Thymus (tissue), 11 donors: Measurements from ENCODE around the gene PDE7B. TPM values are rescaled to one million over a fixed set of nuclear protein-coding genes. Genes with fewer than 3 reads are reported as not detected.

Experiments used
- DNase-seq, 9 donors: peaks; one replicate each; pipeline ENCODE4 v3.0.0-alpha.2; 2013; ENCODE audit warnings: low spot score in 9 of 9, low read depth in 6 of 9, missing footprints in 1 of 9
- H3K27ac ChIP-seq, 2 donors: one replicate each; pipeline ENCODE4 v1.5.1; 2013; ENCODE audit warnings: control low read depth in 1 of 2, low read depth in 1 of 2, low read length in 1 of 2, mild to moderate bottlenecking in 1 of 2, moderate library complexity in 1 of 2
- H3K27me3 ChIP-seq, 2 donors: one replicate each; pipeline ENCODE4 v1.5.1; 2013; ENCODE audit warnings: low read length in 1 of 2; ENCODE audit not compliant: control insufficient read depth in 2 of 2, insufficient read depth in 1 of 2
- H3K36me3 ChIP-seq, 2 donors: one replicate each; pipeline ENCODE4 v1.5.1; 2013; ENCODE audit warnings: low read length in 1 of 2, mild to moderate bottlenecking in 1 of 2, moderate library complexity in 1 of 2; ENCODE audit not compliant: control insufficient read depth in 2 of 2, insufficient read depth in 2 of 2
- H3K4me1 ChIP-seq, 2 donors: one replicate each; pipeline ENCODE4 v1.5.1; 2013; ENCODE audit warnings: low read length in 2 of 2; ENCODE audit not compliant: control insufficient read depth in 2 of 2, insufficient read depth in 2 of 2
- H3K4me3 ChIP-seq, 2 donors: one replicate each; pipeline ENCODE4 v1.5.1; 2013; ENCODE audit warnings: low read length in 2 of 2, control low read depth in 1 of 2, mild to moderate bottlenecking in 1 of 2
- H3K9me3 ChIP-seq, 2 donors: one replicate each; pipeline ENCODE4 v1.5.1; 2013; ENCODE audit warnings: low read length in 1 of 2, mild to moderate bottlenecking in 1 of 2; ENCODE audit not compliant: control insufficient read depth in 2 of 2, insufficient read depth in 1 of 2
- WGBS: extraction: QIAGEN DNeasy Blood & Tissue Kit; methylation state at CpG from one replicate; pipeline ENCODE4 v1.1.7; 2013; 5-methylcytosine and 5-hydroxymethylcytosine counted together
- polyA plus RNA-seq: library from polyadenylated mRNA; stranded (reverse); fragments of 200-250 nt; gene quantifications from one replicate; pipeline ENCODE4 v1.2.3, GENCODE V29; 2013
- total RNA-seq: library from RNA; stranded (reverse); fragments of 120-200 nt; gene quantifications from one replicate; pipeline ENCODE4 v1.2.4, GENCODE V29; 2013
- donor health status: healthy.

PDE7B gene
- total and polyA plus RNA-seq, 2 donors = 4.4 to 5.8 TPM

DNA sequence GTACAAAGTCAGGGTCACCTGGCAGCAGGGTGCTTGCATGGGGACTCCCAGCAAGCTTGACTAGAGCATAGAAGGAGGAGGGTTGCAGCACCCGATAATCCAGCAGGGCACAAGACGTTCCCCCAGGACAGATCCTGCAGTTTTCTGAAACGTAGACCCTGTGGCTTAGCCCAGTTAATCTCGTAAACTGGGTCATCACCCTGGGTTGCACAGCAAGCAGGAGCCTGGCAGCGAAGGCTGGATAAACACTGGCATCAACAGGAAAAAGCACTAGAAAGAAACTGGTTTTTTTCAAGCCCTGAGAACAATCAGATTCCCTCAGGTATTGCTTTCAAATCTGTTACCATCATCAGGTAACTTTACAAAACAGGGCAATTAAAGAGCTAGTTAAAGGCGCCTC lies 92.6 kb downstream of the PDE7B start:
- Histone ChIP-seq H3K36me3 (no peaks in the 10 kb centered on the region), H3K27ac (no peak overlapping the region), H3K4me1 (no peaks in the 10 kb centered on the region), H3K9me3 (no peaks in the 10 kb centered on the region), H3K27me3 (no peaks in the 10 kb centered on the region), H3K4me3 (no peak overlapping the region)
- no peak for DNase-seq
- 99% methylated on average over 6 of the region's 6 CpGs for WGBS

DNA sequence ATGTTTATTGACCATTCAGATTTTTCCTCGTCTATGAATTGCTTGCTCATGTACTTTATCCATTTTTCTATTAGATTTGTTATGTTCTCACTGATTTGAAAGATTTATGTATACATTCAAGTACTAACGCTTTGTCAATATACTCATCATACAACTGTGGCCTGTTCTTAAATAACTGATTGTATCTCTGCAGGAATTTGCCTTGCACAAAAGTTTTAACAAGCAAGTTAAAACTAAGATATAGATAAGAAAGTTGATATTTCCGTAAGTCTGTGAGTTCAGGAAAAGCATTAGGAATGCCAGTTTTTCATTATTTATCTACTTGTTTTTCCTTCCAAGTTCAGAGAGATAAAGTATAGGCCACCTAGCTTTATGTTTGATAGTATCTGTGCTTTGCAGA lies 95.2 kb downstream of the PDE7B start:
- no peaks in the 10 kb centered on the region for H3K4me1 ChIP-seq
- no peaks in the 10 kb centered on the region for H3K27me3 ChIP-seq
- H3K4me3 ChIP-seq = no peak overlapping the region
- no peaks in the 10 kb centered on the region for H3K9me3 ChIP-seq
- H3K36me3 ChIP-seq = no peaks in the 10 kb centered on the region
- no peak for DNase-seq
- WGBS = 97% methylated on average over 3 of the region's 3 CpGs
- no peak overlapping the region for H3K27ac ChIP-seq

GRCh38 chr6:135950669-135951068 lies 99.2 kb downstream of the PDE7B start:
- Histone ChIP-seq H3K36me3 (no peaks in the 10 kb centered on the region), H3K4me1 (no peaks in the 10 kb centered on the region), H3K4me3 (no peak overlapping the region), H3K9me3 (no peaks in the 10 kb centered on the region), H3K27me3 (no peaks in the 10 kb centered on the region), H3K27ac (no peak overlapping the region)
- WGBS = 98% methylated on average over 7 of the region's 7 CpGs
- no peak for DNase-seq

DNA sequence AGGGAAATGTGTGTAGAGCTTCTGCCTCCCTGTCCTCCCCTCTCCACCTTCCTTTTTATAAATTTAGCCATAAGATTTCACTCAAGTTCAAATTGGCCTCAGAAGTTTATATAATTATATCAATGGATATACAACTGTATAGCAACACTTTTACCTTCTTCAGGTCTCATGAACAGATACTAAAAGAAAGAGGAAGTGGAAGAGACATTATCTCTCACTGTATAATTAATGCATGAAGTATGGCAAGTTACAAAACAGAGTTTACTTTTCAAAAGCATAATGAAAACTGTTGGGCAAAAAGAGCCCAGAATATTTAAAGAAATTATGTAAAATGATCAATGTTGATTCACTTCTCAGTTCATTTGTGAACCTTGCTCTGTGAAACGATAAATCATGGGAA lies 99.7 kb downstream of the PDE7B start:
- Histone ChIP-seq H3K4me1 (no peaks in the 10 kb centered on the region), H3K9me3 (no peaks in the 10 kb centered on the region), H3K27me3 (no peaks in the 10 kb centered on the region), H3K4me3 (no peak overlapping the region), H3K36me3 (no peaks in the 10 kb centered on the region), H3K27ac (no peak overlapping the region)
- 96% methylated on average over 1 of the region's 1 CpG for WGBS
- no peak for DNase-seq

GRCh38 chr6:135953818-135954217 lies 102.3 kb downstream of the PDE7B start:
- no peaks in the 10 kb centered on the region for H3K4me1 ChIP-seq
- no peak overlapping the region for H3K4me3 ChIP-seq
- H3K9me3 ChIP-seq = no peaks in the 10 kb centered on the region
- no peaks in the 10 kb centered on the region for H3K36me3 ChIP-seq
- no peak for DNase-seq
- 95% methylated on average over 5 of the region's 5 CpGs for WGBS
- H3K27me3 ChIP-seq = no peaks in the 10 kb centered on the region
- no peak overlapping the region for H3K27ac ChIP-seq

DNA sequence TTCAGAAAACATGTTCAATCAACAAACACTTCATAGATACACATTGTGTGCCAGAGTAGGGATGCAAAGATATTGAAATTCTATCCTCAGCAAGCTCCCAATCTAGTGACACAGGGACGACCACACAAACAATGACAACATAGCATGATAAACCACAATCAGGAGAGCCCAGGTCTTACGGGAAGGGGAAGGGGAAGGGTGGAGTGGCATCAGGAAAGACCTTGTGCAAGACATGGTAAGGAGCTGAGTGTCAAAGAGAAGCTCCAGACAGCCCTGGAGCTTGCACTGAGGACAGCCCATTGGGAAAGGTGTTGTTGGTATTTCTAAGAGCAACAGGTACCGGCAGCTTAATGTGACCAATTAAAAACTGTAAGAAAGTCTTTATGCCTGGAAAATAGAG lies 103.6 kb downstream of the PDE7B start:
- Histone ChIP-seq H3K4me1 (no peaks in the 10 kb centered on the region), H3K27ac (no peak overlapping the region), H3K27me3 (no peaks in the 10 kb centered on the region), H3K4me3 (no peak overlapping the region), H3K9me3 (no peaks in the 10 kb centered on the region), H3K36me3 (no peaks in the 10 kb centered on the region)
- no peak for DNase-seq
- WGBS = 77% methylated on average over 3 of the region's 3 CpGs

GRCh38 chr6:135962731-135963130 lies 111.2 kb downstream of the PDE7B start:
- Histone ChIP-seq H3K4me1 (no peaks in the 10 kb centered on the region), H3K27ac (no peak overlapping the region), H3K27me3 (no peaks in the 10 kb centered on the region), H3K4me3 (no peak overlapping the region), H3K9me3 (no peaks in the 10 kb centered on the region), H3K36me3 (no peaks in the 10 kb centered on the region)
- DNase-seq = no peak
- 98% methylated on average over 2 of the region's 2 CpGs for WGBS

GRCh38 chr6:135970750-135971149 lies 119.2 kb downstream of the PDE7B start:
- no peaks in the 10 kb centered on the region for H3K27me3 ChIP-seq
- no peak overlapping the region for H3K4me3 ChIP-seq
- H3K4me1 ChIP-seq = no peaks in the 10 kb centered on the region
- 98% methylated on average over 7 of the region's 7 CpGs for WGBS
- H3K9me3 ChIP-seq = no peaks in the 10 kb centered on the region
- no peak for DNase-seq
- no peak overlapping the region for H3K27ac ChIP-seq
- H3K36me3 ChIP-seq = no peaks in the 10 kb centered on the region

DNA sequence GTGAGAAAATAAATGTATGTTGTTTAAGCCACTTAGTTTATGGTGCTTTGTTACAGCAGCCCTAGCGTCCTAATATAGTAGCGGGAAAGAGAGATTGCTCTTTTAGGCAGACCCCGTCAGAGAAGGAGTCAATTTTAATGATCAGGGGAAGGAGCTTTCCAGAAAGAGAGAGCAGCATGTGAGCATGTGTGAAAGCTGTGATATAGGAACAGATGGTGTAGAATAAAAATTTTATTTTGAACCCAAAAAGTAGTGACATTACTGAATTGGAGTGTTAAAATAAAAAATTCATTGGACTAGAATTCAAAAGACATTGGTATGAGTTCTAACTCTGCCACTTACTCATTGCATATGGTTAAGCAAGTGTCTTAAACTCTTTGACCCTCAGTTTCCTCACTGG lies 119.8 kb downstream of the PDE7B start:
- H3K36me3 ChIP-seq = no peaks in the 10 kb centered on the region
- no peaks in the 10 kb centered on the region for H3K27me3 ChIP-seq
- no peaks in the 10 kb centered on the region for H3K9me3 ChIP-seq
- no peak overlapping the region for H3K27ac ChIP-seq
- no peak overlapping the region for H3K4me3 ChIP-seq
- no peak for DNase-seq
- 96% methylated on average over 3 of the region's 3 CpGs for WGBS
- no peaks in the 10 kb centered on the region for H3K4me1 ChIP-seq

GRCh38 chr6:135972150-135972549 lies 120.6 kb downstream of the PDE7B start:
- Histone ChIP-seq H3K4me3 (no peak overlapping the region), H3K27ac (no peak overlapping the region), H3K36me3 (no peaks in the 10 kb centered on the region), H3K4me1 (no peaks in the 10 kb centered on the region), H3K27me3 (no peaks in the 10 kb centered on the region), H3K9me3 (no peaks in the 10 kb centered on the region)
- no peak for DNase-seq
